Measurements from ENCODE around the gene KCTD10.
"Not testable (repeated sequence)": the region's sequence is repeated elsewhere in the genome, so short reads cannot be mapped to it uniquely, and the experiment has no call there.

KCTD10 gene

GRCh38 chr12:109449845-109450532 lies 27.1 kb downstream of the KCTD10 start:
- no peak for DNase-seq (ENCODE audit: low read depth in 2 of 2, low spot score in 1 of 2)

- DNase-seq (ENCODE audit: low read depth in 2 of 2, low spot score in 1 of 2), result no peak
These were observed 28.3 kb downstream of the KCTD10 start for GRCh38 chr12:109448707-109449390.

- DNase-seq (ENCODE audit: low read depth in 2 of 2, low spot score in 1 of 2), result no peak
These were observed 28.8 kb downstream of the KCTD10 start for GRCh38 chr12:109448272-109448671.

GRCh38 chr12:109447482-109447881 lies 29.6 kb downstream of the KCTD10 start:
- no peak for DNase-seq (ENCODE audit: low read depth in 2 of 2, low spot score in 1 of 2)

GRCh38 chr12:109446869-109447268 lies 30.2 kb downstream of the KCTD10 start:
- no peak for DNase-seq (ENCODE audit: low read depth in 2 of 2, low spot score in 1 of 2)

GRCh38 chr12:109445191-109445609 lies 31.9 kb downstream of the KCTD10 start:
- DNase-seq (ENCODE audit: low read depth in 2 of 2, low spot score in 1 of 2), result no peak

- no peak for DNase-seq (ENCODE audit: low read depth in 2 of 2, low spot score in 1 of 2)
These were observed 32.8 kb downstream of the KCTD10 start for GRCh38 chr12:109444259-109444658.

- no peak for DNase-seq (ENCODE audit: low read depth in 2 of 2, low spot score in 1 of 2)
These were observed 33.3 kb downstream of the KCTD10 start for GRCh38 chr12:109443794-109444193.

GRCh38 chr12:109440851-109441490 lies 36.1 kb downstream of the KCTD10 start:
- no peak for DNase-seq (ENCODE audit: low read depth in 2 of 2, low spot score in 1 of 2)

- not testable (repeated sequence) for DNase-seq (ENCODE audit: low read depth in 2 of 2, low spot score in 1 of 2)
These were observed 37.1 kb downstream of the KCTD10 start for GRCh38 chr12:109439951-109440350.

- DNase-seq (ENCODE audit: low read depth in 2 of 2, low spot score in 1 of 2), result no peak
These were observed 37.9 kb downstream of the KCTD10 start for GRCh38 chr12:109439181-109439580.

GRCh38 chr12:109436188-109436560 lies 40.9 kb downstream of the KCTD10 start:
- DNase-seq (ENCODE audit: low read depth in 2 of 2, low spot score in 1 of 2), result no peak

- DNase-seq (ENCODE audit: low read depth in 2 of 2, low spot score in 1 of 2), result no peak
These were observed 41.5 kb downstream of the KCTD10 start for GRCh38 chr12:109435428-109436187.

- DNase-seq (ENCODE audit: low read depth in 2 of 2, low spot score in 1 of 2), result no peak
These were observed 42.5 kb downstream of the KCTD10 start for GRCh38 chr12:109434582-109434981.

- no peak for DNase-seq (ENCODE audit: low read depth in 2 of 2, low spot score in 1 of 2)
These were observed 43.5 kb downstream of the KCTD10 start for GRCh38 chr12:109433618-109434017.

GRCh38 chr12:109432842-109433304 lies 44.2 kb downstream of the KCTD10 start:
- DNase-seq (ENCODE audit: low read depth in 2 of 2, low spot score in 1 of 2), result peak; percentile 49 to 52

GRCh38 chr12:109432431-109432830 lies 44.7 kb downstream of the KCTD10 start:
- no peak for DNase-seq (ENCODE audit: low read depth in 2 of 2, low spot score in 1 of 2)

- no peak for DNase-seq (ENCODE audit: low read depth in 2 of 2, low spot score in 1 of 2)
These were observed 46.9 kb downstream of the KCTD10 start for GRCh38 chr12:109430244-109430643.

- DNase-seq (ENCODE audit: low read depth in 2 of 2, low spot score in 1 of 2), result not testable (repeated sequence)
These were observed 48.3 kb downstream of the KCTD10 start for GRCh38 chr12:109428804-109429203.

- DNase-seq (ENCODE audit: low read depth in 2 of 2, low spot score in 1 of 2), result peak; percentile 26 to 56
These were observed 49.0 kb downstream of the KCTD10 start for GRCh38 chr12:109428037-109428629.

GRCh38 chr12:109423392-109423791 lies 53.7 kb downstream of the KCTD10 start:
- DNase-seq (ENCODE audit: low read depth in 2 of 2, low spot score in 1 of 2), result no peak
